Kidney epithelial cell (primary cell): ENCODE data around the gene C2CD4A. TPM values are rescaled to one million over a fixed set of nuclear protein-coding genes. Genes with fewer than 3 reads are reported as not detected.

ENCODE experiments used
- DNase-seq: peaks from one replicate; pipeline ENCODE4 v3.0.0-alpha.2; 2010; ENCODE audit warnings: low read depth
- H3K27me3 ChIP-seq: 2 replicates; pipeline ENCODE4 v1.6.0; 2011; ENCODE audit warnings: low read length; ENCODE audit not compliant: control insufficient read depth, insufficient read depth
- H3K36me3 ChIP-seq: 2 replicates; pipeline ENCODE4 v1.5.1; 2011; ENCODE audit warnings: low read length; ENCODE audit not compliant: control insufficient read depth, insufficient read depth
- H3K4me3 ChIP-seq: 2 replicates; pipeline ENCODE4 v1.5.1; 2011; ENCODE audit warnings: low read depth, mild to moderate bottlenecking, control low read depth, low read length
- CTCF ChIP-seq: IDR thresholded peaks from 2 replicates; pipeline ENCODE4 v1.5.1; 2011; ENCODE audit warnings: mild to moderate bottlenecking, moderate library complexity, low read length, control low read depth, inconsistent platforms; ENCODE audit not compliant: insufficient read depth, poor library complexity, severe bottlenecking
- total RNA-seq: library from RNA; depleted of rRNA; stranded (reverse); fragments of >200 nt; gene quantifications from 2 replicates; pipeline ENCODE4 v1.2.3, GENCODE V29; 2015

Gene C2CD4A
- total RNA-seq, 1 donor from 2014 or later = 0.25 TPM

- Histone ChIP-seq H3K36me3 (no peaks in the 10 kb centered on the region), H3K4me3 (no peak overlapping the region), H3K27me3 (no peaks in the 10 kb centered on the region)
- no peak for DNase-seq
- no peak for TF ChIP-seq CTCF
Measured at GRCh38 chr15:62099094-62099601, 32.4 kb downstream of the C2CD4A start.

- H3K36me3 ChIP-seq = no peaks in the 10 kb centered on the region
- no peak overlapping the region for H3K4me3 ChIP-seq
- H3K27me3 ChIP-seq = no peaks in the 10 kb centered on the region
- no peak for TF ChIP-seq CTCF
- DNase-seq = no peak
Measured at GRCh38 chr15:62103431-62103830, 36.7 kb downstream of the C2CD4A start.

GRCh38 chr15:62104401-62104800 lies 37.6 kb downstream of the C2CD4A start:
- no peak for TF ChIP-seq CTCF
- no peaks in the 10 kb centered on the region for H3K36me3 ChIP-seq
- no peak for DNase-seq
- no peak overlapping the region for H3K4me3 ChIP-seq
- H3K27me3 ChIP-seq = no peaks in the 10 kb centered on the region

- H3K4me3 ChIP-seq = no peak overlapping the region
- DNase-seq = no peak
- TF ChIP-seq CTCF = no peak
- H3K27me3 ChIP-seq = no peaks in the 10 kb centered on the region
- H3K36me3 ChIP-seq = no peaks in the 10 kb centered on the region
Measured at GRCh38 chr15:62104846-62105245, 38.1 kb downstream of the C2CD4A start.

GRCh38 chr15:62105266-62105665 lies 38.5 kb downstream of the C2CD4A start:
- no peaks in the 10 kb centered on the region for H3K36me3 ChIP-seq
- DNase-seq = no peak
- no peaks in the 10 kb centered on the region for H3K27me3 ChIP-seq
- TF ChIP-seq CTCF = no peak
- no peak overlapping the region for H3K4me3 ChIP-seq

- H3K36me3 ChIP-seq = no peaks in the 10 kb centered on the region
- H3K27me3 ChIP-seq = no peaks in the 10 kb centered on the region
- H3K4me3 ChIP-seq = no peak overlapping the region
- TF ChIP-seq CTCF = no peak
- no peak for DNase-seq
Measured at GRCh38 chr15:62106096-62106495, 39.3 kb downstream of the C2CD4A start.
